DMS53 treated with DMSO at 0.1 percent for 48 hours (cell line): Measurements from ENCODE around the gene OXGR1.
A peak's percentile ranks its signal among the peaks of the same experiment; 100 is the strongest.
"Not testable (repeated sequence)": the region's sequence is repeated elsewhere in the genome, so short reads cannot be mapped to it uniquely, and the experiment has no call there.

ENCODE experiments used
- DNase-seq: peaks from one replicate; lab custom pipeline; 2025; ENCODE audit not compliant: unreplicated experiment; lab: John Stamatoyannopoulos, UW

Gene OXGR1

GRCh38 chr13:97005625-97006262, 11.5 kb upstream of the OXGR1 start:
- no peak for DNase-seq

GRCh38 chr13:97004886-97005285, 10.6 kb upstream of the OXGR1 start:
- no peak for DNase-seq

- no peak for DNase-seq
Observed at GRCh38 chr13:97004096-97004876, 10.0 kb upstream of the OXGR1 start.

- no peak for DNase-seq
Observed at GRCh38 chr13:97003071-97003470, 8.8 kb upstream of the OXGR1 start.

- no peak for DNase-seq
Observed at GRCh38 chr13:97002581-97002980, 8.3 kb upstream of the OXGR1 start.

GRCh38 chr13:97001636-97002035, 7.4 kb upstream of the OXGR1 start:
- no peak for DNase-seq

GRCh38 chr13:97000295-97000925, 6.1 kb upstream of the OXGR1 start:
- DNase-seq = no peak

GRCh38 chr13:96999091-96999490, 4.8 kb upstream of the OXGR1 start:
- DNase-seq = no peak

GRCh38 chr13:96998051-96998450, 3.8 kb upstream of the OXGR1 start:
- no peak for DNase-seq

GRCh38 chr13:96996886-96997285, 2.6 kb upstream of the OXGR1 start:
- no peak for DNase-seq

GRCh38 chr13:96996107-96996506, 1.8 kb upstream of the OXGR1 start:
- no peak for DNase-seq

GRCh38 chr13:96994858-96995243, 575 bp upstream of the OXGR1 start:
- DNase-seq = no peak

GRCh38 chr13:96993634-96994016, 651 bp downstream of the OXGR1 start:
- DNase-seq = no peak

- DNase-seq = no peak
Observed at GRCh38 chr13:96992633-96993032, 1.6 kb downstream of the OXGR1 start.

GRCh38 chr13:96991072-96991471, 3.2 kb downstream of the OXGR1 start:
- DNase-seq = no peak

GRCh38 chr13:96988441-96988840, 5.8 kb downstream of the OXGR1 start:
- DNase-seq = no peak

GRCh38 chr13:96984051-96984508, 10.2 kb downstream of the OXGR1 start:
- peak; percentile 55 for DNase-seq

GRCh38 chr13:96982672-96983071, 11.6 kb downstream of the OXGR1 start:
- DNase-seq = no peak

- not testable (repeated sequence) for DNase-seq
Observed at GRCh38 chr13:96979861-96980260, 14.4 kb downstream of the OXGR1 start.

- DNase-seq = no peak
Observed at GRCh38 chr13:96968027-96968426, 26.2 kb downstream of the OXGR1 start.

- no peak for DNase-seq
Observed at GRCh38 chr13:96967248-96967745, 27.0 kb downstream of the OXGR1 start.
